K562 (cell line): ENCODE measurements around the gene ARHGAP32. TPM values are rescaled to one million over a fixed set of nuclear protein-coding genes. Genes with fewer than 3 reads are reported as not detected.

Experiments used
- ATAC-seq: fragments of 200-7000 bp; cut with Tn5 transposase; 3 replicates; pipeline ENCODE4 v1.9.1; 2020; ENCODE audit warnings: moderate library complexity
- BruUV-seq: library from RNA; stranded (reverse); fragments of 400-500 nt; replicated peaks from 2 replicates; lab custom pipeline; 2021; lab: Mats Ljungman, UMichigan
- CTCF ChIA-PET: fragments of 300-600 bp; formaldehyde crosslinking; extraction: SDS; loops from one replicate; lab custom pipeline; 2021; ENCODE audit warnings: low intra/inter-chr PET ratio; lab: Yijun Ruan, JAX
- POLR2A ChIA-PET: fragments of 300-600, 350-650 bp; sonication (Branson Sonifier 250); formaldehyde crosslinking; extraction: SDS; loops from one replicate; lab custom pipeline; 2021; ENCODE audit warnings: antibody characterized with exemption, inconsistent platforms; lab: Yijun Ruan, JAX
- DNase-seq, 4 experiments: peaks; one replicate each; pipeline versions ENCODE4 v3.0.0 to v3.0.0-alpha.2; 2011 to 2018; ENCODE audit warnings: low spot score in 3 of 4, mixed read lengths in 3 of 4; ENCODE audit errors: extremely low read depth in 1 of 4
- FAIRE-seq: peaks from 2 replicates; lab custom pipeline; 2011; peaks lifted over from hg19 to GRCh38; lab: Jason Lieb, UNC
- H2AFZ ChIP-seq: 2 replicates; pipeline ENCODE4 v1.6.0; 2011; ENCODE audit warnings: low read depth, low read length, control low read depth, inconsistent platforms
- H3K27ac ChIP-seq: fragments of 200-600 bp; 3 replicates; pipeline ENCODE4 v1.8.0; 2011; ENCODE audit warnings: low read depth, mild to moderate bottlenecking, control low read depth, inconsistent platforms, low read length, moderate library complexity, mixed read lengths; ENCODE audit errors: extremely low read depth
- H3K27me3 ChIP-seq, 2 experiments: fragments of 300-600 bp in 1 of 2; 2 replicates in 1 of 2; 3 replicates in 1 of 2; pipeline versions ENCODE4 v1.6.0 to v1.8.0; 2011; ENCODE audit warnings: inconsistent platforms in 2 of 2, low read length in 2 of 2, mild to moderate bottlenecking in 1 of 2, mixed read lengths in 1 of 2, moderate library complexity in 1 of 2; ENCODE audit not compliant: control insufficient read depth in 2 of 2, insufficient read depth in 2 of 2
- H3K36me3 ChIP-seq: fragments of 300-600 bp; 3 replicates; pipeline ENCODE4 v1.8.0; 2011; ENCODE audit warnings: mild to moderate bottlenecking, low read length, inconsistent platforms; ENCODE audit not compliant: control insufficient read depth, insufficient read depth
- H3K4me1 ChIP-seq, 2 experiments: fragments of 200-600 bp in 1 of 2; replicated peaks in 1 of 2; 2 replicates in 1 of 2; 3 replicates in 1 of 2; pipeline versions ENCODE4 v1.5.1 to v1.8.0; 2011; ENCODE audit warnings: inconsistent platforms in 2 of 2, low read length in 2 of 2, mild to moderate bottlenecking in 1 of 2, mixed read lengths in 1 of 2, moderate library complexity in 1 of 2; ENCODE audit not compliant: control insufficient read depth in 2 of 2, insufficient read depth in 2 of 2
- H3K4me2 ChIP-seq: 2 replicates; pipeline ENCODE4 v1.6.1; 2011; ENCODE audit warnings: low read length, control low read depth, inconsistent platforms, mixed read lengths; ENCODE audit not compliant: insufficient read depth
- H3K4me3 ChIP-seq: fragments of 200-600 bp; sonication (generic), shearing (Covaris generic); 2 replicates; pipeline ENCODE4 v1.5.1; 2016; ENCODE audit warnings: control low read depth, inconsistent platforms
- H3K79me2 ChIP-seq: fragments of 200-600 bp; 3 replicates; pipeline ENCODE4 v1.8.0; 2011; ENCODE audit warnings: low read length, inconsistent platforms; ENCODE audit not compliant: control insufficient read depth, insufficient read depth
- H3K9ac ChIP-seq, 2 experiments: 2 replicates each; pipeline versions ENCODE4 v1.6.0 to v1.6.1; 2011; ENCODE audit warnings: low read depth in 2 of 2, low read length in 2 of 2, control low read depth in 1 of 2, inconsistent platforms in 1 of 2, mild to moderate bottlenecking in 1 of 2, mixed read lengths in 1 of 2; ENCODE audit not compliant: insufficient read depth in 1 of 2
- H3K9me1 ChIP-seq: one replicate; pipeline ENCODE4 v1.6.0; 2011; ENCODE audit warnings: inconsistent platforms, mild to moderate bottlenecking, low read length, moderate library complexity; ENCODE audit not compliant: control insufficient read depth, insufficient read depth
- H3K9me3 ChIP-seq: replicated peaks from 2 replicates; pipeline ENCODE4 v1.5.1; 2011; ENCODE audit warnings: low read depth, low read length, inconsistent platforms; ENCODE audit not compliant: control insufficient read depth, insufficient read depth
- H4K20me1 ChIP-seq: replicated peaks from 2 replicates; pipeline ENCODE4 v1.6.1; 2011; ENCODE audit warnings: low read length, inconsistent platforms, mixed read lengths; ENCODE audit not compliant: control insufficient read depth, insufficient read depth
- ASH1L ChIP-seq: fragments of 450-650 bp; IDR thresholded peaks from 2 replicates; pipeline ENCODE4 v1.6.1; 2018; ENCODE audit warnings: borderline replicate concordance, mild to moderate bottlenecking, low read depth; ENCODE audit not compliant: partially characterized antibody
- CHD1 ChIP-seq: fragments of 200-600 bp; sonication (generic); IDR thresholded peaks from one replicate; pipeline ENCODE4 v1.6.1; 2012; ENCODE audit warnings: mild to moderate bottlenecking, moderate library complexity, low read length, inconsistent platforms
- GTF2E2 ChIP-seq: fragments of 200-800 bp; sonication (Bioruptor generic); IDR thresholded peaks from 2 replicates; pipeline ENCODE4 v1.6.1; 2016; ENCODE audit warnings: missing genetic modification characterization, missing compliant biosample characterization
- ID3 ChIP-seq, 2 experiments: fragments of 250-450 bp in 1 of 2; fragments of 450-650 bp in 1 of 2; sonication (Bioruptor Pico) in 1 of 2; IDR thresholded peaks; 2 replicates each; pipeline versions ENCODE4 v1.6.1 to v1.8.0; 2016 to 2021; ENCODE audit warnings: mild to moderate bottlenecking in 2 of 2, moderate library complexity in 2 of 2, missing compliant biosample characterization in 1 of 2, missing genetic modification characterization in 1 of 2
- JUNB ChIP-seq: fragments of 450-650 bp; formaldehyde crosslinking; conservative IDR thresholded peaks from 2 replicates; pipeline ENCODE4 v1.4.0; 2020; ENCODE audit warnings: mild to moderate bottlenecking
- MIER1 ChIP-seq: fragments of 450-650 bp; IDR thresholded peaks from 2 replicates; pipeline ENCODE4 v1.6.1; 2016; ENCODE audit warnings: antibody characterized with exemption, mild to moderate bottlenecking, low read depth
- NKRF ChIP-seq: fragments of 450-650 bp; IDR thresholded peaks from 2 replicates; pipeline ENCODE4 v1.6.1; 2016; ENCODE audit warnings: borderline replicate concordance
- NR2C1 ChIP-seq, 2 experiments: fragments of 450-650 bp; IDR thresholded peaks; 2 replicates each; pipeline ENCODE4 v1.6.1; 2017; ENCODE audit warnings: mild to moderate bottlenecking in 2 of 2, antibody characterized with exemption in 1 of 2, inconsistent platforms in 1 of 2, missing compliant biosample characterization in 1 of 2, missing genetic modification characterization in 1 of 2
- PATZ1 ChIP-seq: fragments of 250-450 bp; sonication (Bioruptor Pico); IDR thresholded peaks from 2 replicates; pipeline ENCODE4 v1.5.0; 2020; ENCODE audit warnings: mild to moderate bottlenecking, borderline replicate concordance
- POLR2A ChIP-seq: fragments of 450-650 bp; conservative IDR thresholded peaks from 2 replicates; pipeline ENCODE4 v1.6.1; 2016
- TCF7 ChIP-seq: sonication (generic); IDR thresholded peaks from 2 replicates; pipeline ENCODE4 v1.6.1; 2016; ENCODE audit warnings: antibody characterized with exemption, borderline replicate concordance
- XRCC3 ChIP-seq: fragments of 450-650 bp; IDR thresholded peaks from 2 replicates; pipeline ENCODE4 v1.6.1; 2017; ENCODE audit warnings: mild to moderate bottlenecking, moderate library complexity
- ZNF586 ChIP-seq: fragments of 450-650 bp; formaldehyde crosslinking; conservative IDR thresholded peaks from 2 replicates; pipeline ENCODE4 v1.4.0; 2020; ENCODE audit warnings: mild to moderate bottlenecking, moderate library complexity
- ZNF785 ChIP-seq: fragments of 250-450 bp; sonication (Bioruptor Pico); IDR thresholded peaks from 2 replicates; pipeline ENCODE4 v1.4.0; 2020; ENCODE audit warnings: mild to moderate bottlenecking
- WGBS: fragments of 100-300 bp; shearing (Covaris generic); methylation state at CpG from one replicate; pipeline ENCODE4 v1.1.6; 2016; ENCODE audit warnings: low coverage, mixed read lengths; ENCODE audit not compliant: insufficient coverage; ENCODE audit errors: missing lambda C conversion rate; 5-methylcytosine and 5-hydroxymethylcytosine counted together
- in situ Hi-C: fragments of 300-500 bp; cut with MboI; formaldehyde crosslinking; loops from 4 replicates; pipeline ENCODE4 v1.15.0; 2018; ENCODE audit warnings: inconsistent platforms, mixed read lengths
- intact Hi-C: fragments of 100-400 bp; cut with micrococcal nuclease; formaldehyde crosslinking; loops from 2 replicates; pipeline ENCODE4 v1.14.2; 2022
- polyA plus RNA-seq, 8 experiments: library from polyadenylated mRNA; depleted of rRNA in 4 of 8; stranded (reverse) in 5 of 8; unstranded in 3 of 8; fragments of >200 nt; fragmentation: Nextera tagmentation in 2 of 8; fragmentation: Illumina TruSeq in 1 of 8; extraction: Ambion mirVana in 2 of 8; extraction: Trizol in 1 of 8; gene quantifications; 2 replicates each; pipeline versions ENCODE4 v1.2.1 to v1.2.3, GENCODE V29; 2011 to 2014; ENCODE audit warnings: inconsistent platforms in 1 of 8, missing spikeins in 1 of 8
- total RNA-seq, 7 experiments: library from RNA; depleted of rRNA in 6 of 7; stranded (reverse); fragments of >200 nt in 6 of 7; fragmentation: Illumina TruSeq in 2 of 7; extraction: Trizol in 2 of 7; gene quantifications; 2 replicates each; pipeline versions ENCODE4 v1.2.1 to v1.2.3, GENCODE V29; 2011 to 2021; ENCODE audit warnings: low replicate concordance in 1 of 7

Gene ARHGAP32
- total and polyA plus RNA-seq, 9 of the 15 experiments (the other 6 are each of a cell fraction or from before 2014, with no cell fraction given), result 0.18 TPM; not detected in 8

DNA sequence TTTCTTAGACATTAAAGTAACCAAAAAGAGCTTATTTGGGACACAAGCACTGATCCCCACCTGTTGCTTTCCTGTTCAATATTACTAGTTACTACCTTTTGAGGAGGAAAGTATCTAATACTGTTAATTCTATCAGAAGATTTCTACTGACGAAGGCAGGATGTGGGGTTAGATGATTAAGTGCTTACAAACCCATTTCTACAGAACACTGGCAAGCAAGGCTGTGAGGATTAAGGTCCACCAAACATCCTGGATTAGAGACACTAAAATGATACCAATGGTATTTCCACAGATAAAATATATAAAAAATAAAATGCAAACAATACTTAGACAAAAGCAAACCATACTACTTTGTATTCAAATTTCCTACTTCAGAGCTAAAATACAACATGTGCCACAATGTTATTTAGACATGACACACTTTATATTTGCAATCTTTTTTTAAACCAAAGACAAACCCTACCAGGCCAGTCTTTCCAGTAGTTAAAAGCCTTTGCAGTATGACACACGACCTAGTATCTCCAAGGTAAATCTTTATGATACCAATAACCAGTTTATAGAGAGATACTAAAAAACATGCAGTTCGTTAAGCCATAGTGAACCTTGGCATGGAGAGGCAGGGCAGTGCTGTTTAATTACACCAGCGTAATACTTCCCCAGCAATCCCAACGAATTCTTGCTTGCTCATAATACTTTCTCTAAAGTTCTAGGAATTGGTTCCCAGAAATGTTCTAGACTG, 178.2 kb downstream of the ARHGAP32 start:
- Histone ChIP-seq H3K4me2 (no peak overlapping the region), H3K9me1 (no peaks in the 10 kb centered on the region), H3K4me3 (no peak overlapping the region), H3K27ac (no peak overlapping the region), H3K36me3 (no peaks in the 10 kb centered on the region), H3K4me1 (no peaks in the 10 kb centered on the region), H4K20me1 (no peaks in the 10 kb centered on the region), H3K27me3 (no peaks in the 10 kb centered on the region), H3K9ac (no peak overlapping the region), H3K79me2 (no peaks in the 10 kb centered on the region), H3K9me3 (no peaks in the 10 kb centered on the region; the same call in 1 of the 2 replicates), H2AFZ (no peak overlapping the region)
- 1% methylated on average over 5 of the region's 5 CpGs for WGBS
- no peak for TF ChIP-seq CHD1
- no peak for TF ChIP-seq JUNB (CRISPR knock-in tag)
- TF ChIP-seq MIER1, result no peak
- TF ChIP-seq NKRF, result no peak
- TF ChIP-seq GTF2E2, result no peak
- no peak for TF ChIP-seq XRCC3
- TF ChIP-seq ZNF586 (CRISPR knock-in tag), result no peak
- no peak for TF ChIP-seq NR2C1 (IDR thresholded peaks at IDR 0.05)
- TF ChIP-seq NR2C1 (tag; IDR thresholded peaks at IDR 0.05), result no peak
- TF ChIP-seq PATZ1 (CRISPR knock-in tag), result no peak
- TF ChIP-seq POLR2A, result no peak
- TF ChIP-seq TCF7, result no peak
- no peak for TF ChIP-seq ASH1L
- TF ChIP-seq ID3 (CRISPR knock-in tag; IDR thresholded peaks at IDR 0.05), result no peak
- no peak for TF ChIP-seq ID3 (tag; IDR thresholded peaks at IDR 0.05)
- no peak for TF ChIP-seq ZNF785
- in situ Hi-C loops (no loop called here), intact Hi-C loops (no loop called here)
- ChIA-PET CTCF (no interaction called here), POLR2A (interaction anchor here (0.5 kb wide), 1 partner anchor 81 kb away, joined by 3 read pairs; no protein-coding TSS in a partner anchor)
- DNase-seq (no peak), FAIRE-seq (no peak), ATAC-seq (no peak)
- BruUV-seq, result no TSS peak
